Measurements from ENCODE around the gene PMS2. TPM values are rescaled to one million over a fixed set of nuclear protein-coding genes. Genes with fewer than 3 reads are reported as not detected.

PMS2 gene
- total and polyA plus RNA-seq, 2 donors (not counting 3 experiments of a cell fraction or from before 2014, with no cell fraction given): 5.2 to 14.5 TPM

DNA sequence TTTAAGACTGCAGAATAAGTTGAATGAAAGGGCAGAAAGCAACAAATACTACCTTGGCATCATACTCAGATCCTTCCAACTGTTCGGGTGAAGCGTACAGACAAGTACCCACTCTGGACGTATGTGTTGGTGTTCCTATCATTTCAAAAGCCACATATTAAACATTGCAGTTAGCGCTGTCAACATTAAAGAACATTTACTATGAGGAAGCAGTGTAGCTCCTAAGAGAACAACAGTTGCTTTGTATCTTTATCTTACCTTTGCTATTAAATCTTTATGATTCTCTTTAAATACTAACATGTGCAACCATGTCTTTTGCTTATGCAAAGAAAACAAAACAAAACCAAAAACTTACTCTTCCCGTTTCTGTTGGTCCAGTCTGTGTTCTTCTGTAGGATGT lies 19.7 kb upstream of the PMS2 start:
- no peaks in the 10 kb centered on the region for H3K9me1 ChIP-seq (replicated peaks; ENCODE audit: control insufficient read depth, extremely low read depth, insufficient read depth, low read length)
- ChIA-PET POLR2A (no interaction called here), CTCF (no interaction called here)
- dilution Hi-C loops (cut with MboI; ENCODE audit: extremely low pct_ligation_motif_present, low sequenced_read_pairs) (no loop called here), intact Hi-C loops (cut with micrococcal nuclease) (loop anchor here (10.0 kb wide), 1 partner anchor 174 kb away; no protein-coding TSS in a partner anchor)
- DNase-seq (ENCODE audit: low read depth, low spot score) (no peak), FAIRE-seq (no peak)
- H3K4me1 ChIP-seq (ENCODE audit: control insufficient read depth, extremely low read depth, insufficient read depth, low read length): peaks cover 3% of the 10 kb centered on the region
- H3K9me3 ChIP-seq (replicated peaks; ENCODE audit: control insufficient read depth, insufficient read depth, low read length): no peaks in the 10 kb centered on the region
- no peak overlapping the region for H3K4me3 ChIP-seq (replicated peaks in 1 of 3; ENCODE audit: insufficient read depth in 1 of 3, low read depth in 1 of 3, low read length in 3 of 3)
- no peak overlapping the region for H2AFZ ChIP-seq (ENCODE audit: low read depth, low read length)
- no TSS peak for BruUV-seq (replicated peaks)
- H3K4me2 ChIP-seq (ENCODE audit: insufficient read depth, low read length): no peak overlapping the region
- no peaks in the 10 kb centered on the region for H3K79me2 ChIP-seq (ENCODE audit: control insufficient read depth, insufficient read depth, low read length)
- no peak overlapping the region for H3K9ac ChIP-seq (replicated peaks; ENCODE audit: extremely low read depth, insufficient read depth, low read length)
- TF ChIP-seq FOS (IDR thresholded peaks at IDR 0.05; ENCODE audit: borderline replicate concordance, insufficient read depth, low read length) (no peak), GATA2 (IDR thresholded peaks at IDR 0.05; ENCODE audit: insufficient read depth, insufficient read length, low read depth, low read length) (no peak)
- no peaks in the 10 kb centered on the region for H3K27me3 ChIP-seq (ENCODE audit: control insufficient read depth in 2 of 2, insufficient read depth in 2 of 2, low read length in 2 of 2)
- H4K20me1 ChIP-seq (replicated peaks; ENCODE audit: control insufficient read depth, extremely low read depth, insufficient read depth, low read length): no peaks in the 10 kb centered on the region
- H3K27ac ChIP-seq (ENCODE audit: insufficient read depth, low read depth, low read length): no peak overlapping the region
- peaks cover 17 to 19% of the 10 kb centered on the region in 2 experiments for H3K36me3 ChIP-seq (ENCODE audit: control insufficient read depth in 2 of 2, extremely low read depth in 1 of 2, insufficient read depth in 2 of 2, low read length in 2 of 2)

GRCh38 chr7:6027806-6028365 lies 19.0 kb upstream of the PMS2 start:
- intact Hi-C loops (cut with micrococcal nuclease): loop anchor here (10.0 kb wide), 1 partner anchor 173 kb away; no protein-coding TSS in a partner anchor

More at GRCh38 chr7:6027806-6028365, 19.0 kb upstream of the PMS2 start:
- H3K4me2 ChIP-seq (ENCODE audit: insufficient read depth, low read length): no peak overlapping the region
- CTCF ChIA-PET: interaction anchor here (0.7 to 1.5 kb wide), 3 partner anchors 31 to 172 kb away, joined by 3 to 4 read pairs (median 3); no protein-coding TSS in a partner anchor
- H3K27me3 ChIP-seq (ENCODE audit: control insufficient read depth in 2 of 2, insufficient read depth in 2 of 2, low read length in 2 of 2): no peaks in the 10 kb centered on the region
- no peaks in the 10 kb centered on the region for H3K9me1 ChIP-seq (replicated peaks; ENCODE audit: control insufficient read depth, extremely low read depth, insufficient read depth, low read length)
- POLR2A ChIA-PET: no interaction called here
- no peak overlapping the region for H2AFZ ChIP-seq (ENCODE audit: low read depth, low read length)
- DNase-seq (ENCODE audit: low read depth, low spot score) (no peak), FAIRE-seq (no peak)
- H3K4me1 ChIP-seq (ENCODE audit: control insufficient read depth, extremely low read depth, insufficient read depth, low read length): peaks cover 3% of the 10 kb centered on the region
- H4K20me1 ChIP-seq (replicated peaks; ENCODE audit: control insufficient read depth, extremely low read depth, insufficient read depth, low read length): no peaks in the 10 kb centered on the region
- H3K36me3 ChIP-seq (ENCODE audit: control insufficient read depth in 2 of 2, extremely low read depth in 1 of 2, insufficient read depth in 2 of 2, low read length in 2 of 2): peaks cover 20 to 25% of the 10 kb centered on the region in 2 experiments
- H3K9me3 ChIP-seq (replicated peaks; ENCODE audit: control insufficient read depth, insufficient read depth, low read length): no peaks in the 10 kb centered on the region
- H3K9ac ChIP-seq (replicated peaks; ENCODE audit: extremely low read depth, insufficient read depth, low read length): no peak overlapping the region
- dilution Hi-C loops (cut with MboI; ENCODE audit: extremely low pct_ligation_motif_present, low sequenced_read_pairs): no loop called here
- TF ChIP-seq JUN (IDR thresholded peaks at IDR 0.05; ENCODE audit: borderline replicate concordance, insufficient read depth, insufficient read length, low read depth) (no peak), POLR2AphosphoS5 (IDR thresholded peaks at IDR 0.05; ENCODE audit: insufficient read depth, low read depth, low read length) (no peak), FOS (IDR thresholded peaks at IDR 0.05; ENCODE audit: borderline replicate concordance, insufficient read depth, low read length) (no peak), MAX (IDR thresholded peaks at IDR 0.05; ENCODE audit: insufficient read depth, insufficient read length) (no peak), GATA2 (IDR thresholded peaks at IDR 0.05; ENCODE audit: insufficient read depth, insufficient read length, low read depth, low read length) (no peak), CTCF (IDR thresholded peaks at IDR 0.05; ENCODE audit: extremely low read depth in 1 of 2, insufficient read depth in 1 of 2, low read depth in 1 of 2, low read length in 2 of 2) (no peak), EZH2 (IDR thresholded peaks at IDR 0.05; ENCODE audit: borderline replicate concordance, low read depth, low read length, severe bottlenecking) (no peak), MYC (IDR thresholded peaks at IDR 0.05; ENCODE audit: low read depth, low read length) (no peak), POLR2A (IDR thresholded peaks at IDR 0.05; ENCODE audit: low read depth, low read length) (no peak)
- H3K79me2 ChIP-seq (ENCODE audit: control insufficient read depth, insufficient read depth, low read length): no peaks in the 10 kb centered on the region
- no peak overlapping the region for H3K27ac ChIP-seq (ENCODE audit: insufficient read depth, low read depth, low read length)
- H3K4me3 ChIP-seq (replicated peaks in 1 of 3; ENCODE audit: insufficient read depth in 1 of 3, low read depth in 1 of 3, low read length in 3 of 3): no peak overlapping the region
- BruUV-seq (replicated peaks): no TSS peak
